GM18505 (cell line): ENCODE data around the gene UBE2J2.

ENCODE experiments used
- ATAC-seq: cut with Tn5 transposase; IDR thresholded peaks from one replicate; pipeline ENCODE4 v1.9.1; 2021; ENCODE audit not compliant: unreplicated experiment
- POLR2A ChIP-seq: IDR thresholded peaks from 4 replicates; pipeline ENCODE4 v1.6.1; 2011; ENCODE audit warnings: borderline replicate concordance; ENCODE audit not compliant: insufficient read depth, insufficient read length; ENCODE audit errors: extremely low read depth

UBE2J2 gene

DNA sequence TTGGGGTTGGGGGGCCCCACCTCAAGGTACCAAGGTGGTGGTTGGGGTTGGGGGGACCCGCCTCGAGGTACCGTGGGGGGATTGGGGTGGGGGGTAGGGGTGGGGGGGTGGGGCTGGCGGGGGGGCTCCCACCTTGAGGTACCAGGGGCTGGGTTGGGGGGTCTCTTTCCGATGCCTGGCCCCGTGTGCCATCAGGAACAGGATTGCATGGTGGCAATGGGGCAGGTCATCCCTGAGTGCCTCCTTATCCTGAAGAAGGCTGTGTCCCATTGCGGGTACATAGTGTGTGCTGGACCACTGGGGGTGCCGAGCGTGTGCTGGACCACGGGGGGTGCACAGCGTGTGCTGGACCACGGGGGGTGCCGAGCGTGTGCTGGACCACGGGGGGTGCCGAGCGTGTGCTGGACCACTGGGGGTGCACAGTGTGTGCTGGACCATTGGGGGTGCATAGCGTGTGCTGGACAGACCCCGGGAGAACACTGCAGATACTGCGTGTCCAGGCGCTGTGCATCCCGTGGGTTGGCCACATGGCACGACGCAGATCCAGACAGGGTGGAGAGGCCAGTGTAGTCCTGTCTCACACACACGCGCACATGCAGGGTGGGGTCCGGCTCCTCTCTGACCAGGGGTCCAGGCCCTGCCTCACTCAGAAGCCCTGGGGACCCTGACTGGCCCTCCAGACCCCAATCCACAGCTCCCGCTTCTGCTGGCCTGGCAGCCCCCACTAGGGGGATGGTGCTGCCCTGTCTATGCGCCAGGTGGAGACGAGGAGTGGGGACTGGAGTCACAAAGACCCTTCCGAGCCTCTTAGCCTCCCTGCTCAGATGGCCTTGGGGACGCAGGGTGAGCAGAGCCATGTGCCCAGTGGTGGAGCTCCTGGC lies 10.8 kb upstream of the UBE2J2 start:
- no peak for ATAC-seq
- no peak for TF ChIP-seq POLR2A

DNA sequence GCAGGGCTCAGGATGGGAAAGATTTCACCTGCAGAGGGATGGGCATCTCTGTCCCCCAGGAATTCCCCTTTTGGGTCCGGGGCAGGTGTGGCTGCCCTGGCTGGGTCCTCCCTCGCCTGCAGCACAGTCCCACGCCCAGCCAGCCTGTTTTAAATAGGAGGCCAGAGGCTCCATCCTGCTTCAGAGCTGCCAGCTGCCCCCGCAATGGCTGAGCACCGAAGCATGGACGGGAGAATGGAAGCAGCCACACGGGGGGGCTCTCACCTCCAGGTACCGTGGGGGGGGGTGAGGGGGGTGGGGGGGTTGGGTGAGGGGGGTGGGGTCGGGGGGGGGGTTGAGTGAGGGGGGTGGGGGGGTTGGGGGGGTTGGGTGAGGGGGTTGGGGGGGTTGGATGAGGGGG lies 10.2 kb upstream of the UBE2J2 start:
- no peak for TF ChIP-seq POLR2A
- no peak for ATAC-seq

DNA sequence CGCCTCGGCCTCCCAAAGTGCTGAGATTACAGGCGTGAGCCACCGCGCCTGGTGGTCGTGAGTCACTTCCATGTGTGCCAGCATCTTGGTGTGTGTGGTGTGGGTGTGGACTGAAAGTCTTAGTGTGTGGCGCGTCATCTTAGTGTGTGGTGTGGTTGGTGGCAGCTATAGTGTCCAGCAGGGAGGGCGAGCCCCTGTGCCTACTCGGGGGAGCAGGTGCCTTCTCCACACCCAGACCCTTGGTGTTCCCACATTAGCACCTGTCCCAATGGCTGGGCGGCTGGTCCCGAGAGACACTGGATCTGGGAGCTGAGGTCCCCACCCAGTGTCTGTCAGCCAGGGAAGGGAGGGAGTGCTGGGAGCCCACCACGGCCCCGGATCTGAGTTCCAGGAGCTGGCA lies 9.3 kb upstream of the UBE2J2 start:
- ATAC-seq, result no peak

DNA sequence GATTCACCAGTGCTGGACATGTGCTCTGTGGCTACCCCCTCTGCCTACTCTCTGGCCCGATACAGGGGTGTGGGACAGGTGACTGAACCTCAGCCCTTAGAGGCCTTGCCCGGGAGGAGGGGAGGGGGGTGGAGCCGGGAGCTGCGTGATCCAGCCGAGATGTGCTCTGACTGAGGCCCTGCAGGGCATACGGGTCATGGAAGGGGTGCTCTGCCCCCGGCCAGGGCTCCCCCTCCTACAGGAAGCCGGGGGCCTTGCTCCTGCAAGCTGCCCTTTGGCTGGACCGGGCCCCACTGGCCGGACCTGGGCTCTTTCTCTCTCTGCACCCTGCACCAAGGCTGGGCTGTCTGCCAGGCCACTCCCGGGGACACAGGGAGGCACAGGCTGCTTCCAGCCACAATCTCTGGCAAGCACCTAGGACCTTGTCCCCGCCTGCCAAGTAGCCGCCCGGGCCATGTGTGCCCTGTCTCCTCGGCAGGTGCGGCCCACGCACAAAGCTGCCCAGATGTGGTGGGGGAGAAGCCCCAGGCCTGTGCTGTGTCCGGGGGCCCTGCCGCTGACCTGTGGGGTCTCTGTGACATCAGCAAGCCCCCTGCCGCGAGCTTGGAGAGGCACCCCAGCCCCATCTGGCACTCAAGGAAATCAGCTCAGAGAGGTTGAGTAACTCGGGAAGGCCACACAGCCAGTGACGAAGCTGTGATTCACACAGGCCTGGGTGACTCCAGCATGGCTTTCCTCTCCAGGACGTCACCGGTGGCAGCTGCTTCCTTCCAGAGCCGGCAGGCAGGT lies 8.1 kb upstream of the UBE2J2 start:
- no peak for ATAC-seq
- TF ChIP-seq POLR2A, result no peak

More for the DNA sequence above, 9.3 kb upstream of the UBE2J2 start:
- no peak for TF ChIP-seq POLR2A

DNA sequence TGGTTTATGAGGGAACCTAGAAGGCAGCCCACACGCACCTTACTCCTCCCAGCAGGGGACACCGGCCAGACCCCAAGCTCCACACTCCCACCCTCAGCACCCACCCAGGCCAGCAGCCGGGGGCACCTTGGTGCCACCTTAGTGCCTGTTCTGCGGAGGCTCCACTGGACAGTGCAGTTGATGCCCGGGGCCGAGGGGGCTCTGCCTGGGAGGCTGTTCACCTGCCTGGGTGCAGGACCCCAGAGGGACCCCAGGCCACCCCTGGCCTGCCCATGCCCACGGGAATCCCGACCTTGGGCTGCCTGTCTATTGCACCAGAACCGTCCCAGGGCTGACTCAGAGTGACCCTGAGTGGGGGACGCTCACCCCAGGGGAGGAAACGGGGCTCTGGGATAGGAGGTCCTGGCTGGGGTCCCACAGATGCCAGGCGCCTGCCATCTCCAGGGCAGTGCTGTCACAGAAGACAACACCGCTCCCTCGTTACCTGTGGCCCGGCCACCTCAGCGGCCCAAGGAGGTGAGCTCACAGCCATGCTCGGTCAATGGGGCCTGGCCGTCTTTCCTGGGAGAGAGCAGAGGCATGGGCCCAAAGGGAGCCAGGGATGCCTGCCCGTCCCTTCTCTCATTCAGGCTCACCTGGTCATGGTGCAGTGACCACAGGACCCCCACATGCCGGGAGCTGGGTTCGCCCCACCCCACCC lies 7.3 kb upstream of the UBE2J2 start:
- TF ChIP-seq POLR2A, result no peak
- no peak for ATAC-seq

DNA sequence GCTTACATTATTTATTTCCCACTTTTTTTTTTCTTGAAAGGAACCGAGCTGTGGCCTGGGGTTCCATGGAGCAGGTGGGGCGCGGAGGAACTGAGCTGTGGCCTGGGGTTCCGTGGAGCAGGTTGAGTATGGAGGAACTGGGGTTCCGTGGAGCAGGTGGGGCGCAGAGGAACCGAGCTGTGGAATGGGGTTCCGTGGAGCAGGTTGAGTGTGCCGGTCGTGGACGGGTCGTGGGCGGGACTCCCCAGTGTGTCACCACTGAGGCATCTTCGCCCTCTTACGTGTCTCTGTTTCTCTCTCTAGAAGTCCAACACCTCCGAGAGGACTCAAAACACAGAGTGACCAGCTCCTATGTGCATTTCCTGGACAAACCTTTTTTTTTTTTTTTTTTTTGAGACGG lies 5.4 kb upstream of the UBE2J2 start:
- no peak for TF ChIP-seq POLR2A
- no peak for ATAC-seq

DNA sequence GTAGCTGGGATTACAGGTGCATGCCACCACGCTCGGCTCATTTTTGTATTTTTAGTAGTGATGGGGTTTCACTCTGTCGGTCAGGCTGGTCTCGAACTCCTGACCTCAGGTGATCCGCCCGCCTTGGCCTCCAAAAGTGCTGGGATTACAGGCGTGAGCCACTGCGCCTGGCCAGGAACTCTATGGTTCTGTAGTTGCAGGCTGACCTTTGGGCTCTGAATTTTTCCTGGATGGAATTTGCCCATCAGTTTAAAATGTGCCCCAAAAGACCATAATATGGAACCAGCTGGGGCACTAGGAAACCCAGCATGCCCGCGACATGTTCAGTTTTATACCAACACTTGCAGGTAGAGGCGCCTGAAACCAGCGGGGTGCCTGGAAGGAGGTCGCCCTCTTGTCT lies 5.0 kb upstream of the UBE2J2 start:
- ATAC-seq, result no peak
- TF ChIP-seq POLR2A, result no peak

DNA sequence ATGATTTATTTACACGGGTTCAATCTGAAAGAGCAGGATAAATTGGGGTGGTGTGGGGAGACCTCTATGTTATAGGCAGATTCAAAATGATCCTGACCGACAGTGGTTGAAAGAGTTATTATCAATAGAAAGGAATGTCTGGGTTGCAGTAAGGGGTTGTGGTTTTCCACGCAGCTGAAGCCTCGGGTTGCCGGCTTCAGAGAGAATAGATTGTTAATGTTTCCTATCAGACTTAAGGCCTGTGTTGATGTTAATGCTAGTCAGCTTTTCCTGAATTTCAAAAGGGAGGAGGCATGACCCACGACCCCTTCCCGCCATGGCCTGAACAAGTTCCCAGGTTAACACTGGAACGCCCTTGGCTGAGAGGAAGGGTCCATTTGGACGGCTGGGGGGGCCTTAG lies 2.2 kb upstream of the UBE2J2 start:
- TF ChIP-seq POLR2A, result no peak
- no peak for ATAC-seq

DNA sequence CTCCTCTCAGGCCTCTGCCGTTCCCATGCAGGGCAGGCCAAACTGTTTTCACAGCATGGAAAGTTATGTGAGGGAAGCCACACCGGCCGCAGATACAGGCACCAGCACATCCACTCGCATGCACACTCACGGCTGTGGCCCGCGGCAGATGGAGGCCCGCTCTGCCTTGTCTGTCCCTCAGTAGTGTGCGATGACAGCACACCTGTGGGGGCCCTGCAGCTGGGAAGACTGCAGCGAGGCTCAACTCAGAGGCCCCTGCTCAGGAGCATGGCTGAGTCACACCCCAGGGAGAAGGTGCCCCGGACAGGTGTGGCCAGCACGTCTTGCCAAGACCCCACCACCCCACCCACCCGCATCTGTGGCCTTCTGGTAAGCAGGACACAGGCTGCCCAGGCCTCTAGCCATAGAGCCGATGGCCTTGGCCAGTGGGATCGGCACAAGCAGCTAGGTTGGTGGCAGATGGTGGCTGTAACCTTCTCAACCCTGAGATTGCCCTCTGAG lies 1.3 kb upstream of the UBE2J2 start:
- no peak for ATAC-seq
- TF ChIP-seq POLR2A, result no peak

DNA sequence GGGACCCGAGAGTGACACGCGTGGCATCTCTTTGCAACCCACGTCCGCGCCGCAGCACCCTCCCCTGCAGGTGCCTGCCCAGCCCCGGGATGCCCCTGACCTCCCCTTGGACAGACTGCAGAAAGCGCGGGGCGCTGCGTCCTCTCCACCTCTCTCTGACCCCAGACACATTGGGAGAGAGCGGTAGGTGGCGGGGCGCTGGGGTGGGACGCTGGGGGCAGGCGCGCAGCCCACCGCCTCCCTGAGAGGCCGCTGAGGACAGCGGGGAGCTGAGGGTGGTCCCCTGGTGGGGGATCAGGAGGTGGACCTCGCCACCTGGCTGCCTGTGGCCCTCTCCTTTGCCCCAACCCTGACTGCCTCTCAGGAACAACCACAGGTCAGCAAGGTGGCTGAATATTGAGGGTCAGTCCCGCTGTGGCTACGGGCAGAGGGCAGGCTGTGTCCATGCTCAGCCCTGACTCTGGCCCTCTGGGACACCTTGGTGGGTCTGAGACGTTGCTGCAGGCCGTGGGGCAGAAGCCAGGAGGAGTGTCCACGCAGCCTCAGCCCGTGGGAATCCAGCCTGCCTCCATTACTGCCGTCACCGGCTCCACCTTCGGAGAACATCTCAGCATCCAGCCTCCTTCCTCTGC lies 761 bp upstream of the UBE2J2 start:
- peak; percentile 15 for ATAC-seq

DNA sequence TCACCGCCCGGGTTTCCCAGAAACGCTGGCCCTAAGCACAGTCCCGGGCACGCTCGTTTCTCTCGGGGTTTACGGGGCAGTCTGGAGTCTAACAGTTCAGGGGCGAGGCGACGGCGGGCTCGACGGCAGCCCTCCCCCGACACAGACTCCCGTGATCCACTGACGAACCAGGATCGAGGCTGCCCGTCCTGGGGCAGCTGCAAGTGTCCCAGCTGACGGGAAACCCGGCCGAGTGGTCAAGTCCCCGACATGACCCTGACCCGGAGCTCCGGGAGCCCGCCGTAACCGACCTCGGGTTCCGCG lies 494 bp downstream of the UBE2J2 start:
- no peak for TF ChIP-seq POLR2A

More for the DNA sequence above, 761 bp upstream of the UBE2J2 start:
- TF ChIP-seq POLR2A, result no peak

DNA sequence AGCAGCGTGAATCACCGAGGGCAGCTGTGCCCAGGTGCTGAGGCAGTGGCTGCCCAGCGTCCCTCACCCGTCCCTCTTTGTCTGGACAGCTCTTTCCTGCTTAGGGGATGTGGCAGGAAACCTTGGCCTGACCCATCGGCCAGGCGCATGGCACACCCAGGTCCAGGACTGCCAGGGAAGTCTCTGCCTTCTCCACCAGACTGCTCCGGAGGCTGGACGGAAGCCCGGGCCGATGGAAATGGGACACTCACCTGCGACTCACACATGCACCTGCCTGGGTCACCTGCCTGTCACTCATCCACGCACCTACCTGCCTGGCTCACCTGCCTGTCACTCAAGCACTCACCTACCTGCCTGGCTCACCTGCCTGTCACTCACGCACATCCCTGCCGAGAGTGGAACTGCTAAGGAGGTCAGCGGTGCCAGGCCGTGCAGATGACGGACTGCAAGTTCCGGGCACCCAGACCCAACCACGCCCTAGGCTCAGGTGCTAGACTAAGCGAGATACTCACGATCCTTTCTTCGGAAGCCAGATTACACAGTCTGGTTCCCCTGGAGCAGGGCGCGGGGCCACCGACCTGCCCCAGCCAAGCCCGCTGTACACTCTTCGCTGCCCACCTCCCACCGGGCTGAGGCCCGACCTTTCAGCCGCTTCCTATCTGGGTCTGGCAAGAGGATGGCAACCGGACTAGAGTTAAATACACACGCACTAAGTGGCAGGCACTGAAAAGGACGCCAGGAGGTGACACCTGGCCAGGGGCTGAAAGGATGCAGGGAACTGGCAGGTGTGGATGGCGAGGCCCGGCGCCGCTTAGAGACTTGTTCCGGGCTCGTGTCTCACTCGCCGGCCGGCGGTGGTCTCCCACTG lies 1.1 kb downstream of the UBE2J2 start:
- peak; percentile 10 for ATAC-seq
- TF ChIP-seq POLR2A, result no peak

More for the DNA sequence above, 494 bp downstream of the UBE2J2 start:
- peak; percentile 10 for ATAC-seq
